ENCODE data around the gene POLR2F. TPM values are rescaled to one million over a fixed set of nuclear protein-coding genes. Genes with fewer than 3 reads are reported as not detected.

The POLR2F gene
- total RNA-seq, 1 donor from 2014 or later = 99.6 TPM

- Mint-ChIP-seq H3K4me1 (ENCODE audit: unreplicated experiment) (peaks cover 10% of the 10 kb centered on the region), H3K27ac (no peak overlapping the region), H3K4me3 (no peak overlapping the region), H3K27me3 (no peaks in the 10 kb centered on the region), H3K36me3 (no peaks in the 10 kb centered on the region), H3K9me3 (no peaks in the 10 kb centered on the region)
- DNase-seq (ENCODE audit: extremely low spot score, unreplicated experiment) = no peak
- no peak for TF ChIP-seq CTCF (conservative IDR thresholded peaks at IDR 0.05)
Measured at GRCh38 chr22:38017939-38018885, 64.7 kb downstream of the POLR2F start.

Small RNA genes within 50 kb of the gene (microRNA-seq; reads per million reads assigned to microRNA genes)
- not detected for gene MIR4534
- gene MIR6820 = 1.7 reads per million

Other genes starting within 250 kb of the POLR2F start
- gene GCAT, start 145.8 kb upstream of the POLR2F start, total RNA-seq (ENCODE audit: low replicate concordance) = 22.3 and 27.4 TPM in 2 replicates
- 0.34 TPM in 1 of 2 replicates, not detected in the other for gene GALR3, start 130.3 kb upstream of the POLR2F start, total RNA-seq (ENCODE audit: low replicate concordance)
- 24.2 and 29.4 TPM in 2 replicates for gene ANKRD54, start 109.4 kb upstream of the POLR2F start, total RNA-seq (ENCODE audit: low replicate concordance)
- 578 and 740 TPM in 2 replicates for gene EIF3L, start 104.3 kb upstream of the POLR2F start, total RNA-seq (ENCODE audit: low replicate concordance)
- 56.5 and 107 TPM in 2 replicates for gene MICALL1, start 47.4 kb upstream of the POLR2F start, total RNA-seq (ENCODE audit: low replicate concordance)
- 0.64 and 0.70 TPM in 2 replicates for gene C22orf23, start 98 bp upstream of the POLR2F start, total RNA-seq (ENCODE audit: low replicate concordance)
- 0.29 and 5.9 TPM in 2 replicates for gene SOX10, start 30.9 kb downstream of the POLR2F start, total RNA-seq (ENCODE audit: low replicate concordance)
- 45.4 and 45.6 TPM in 2 replicates for gene PICK1, start 103.7 kb downstream of the POLR2F start, total RNA-seq (ENCODE audit: low replicate concordance)
- not detected in 2 replicates for gene SLC16A8, start 130.5 kb downstream of the POLR2F start, total RNA-seq (ENCODE audit: low replicate concordance)
- 4.5 and 12.1 TPM in 2 replicates for gene BAIAP2L2, start 157.0 kb downstream of the POLR2F start, total RNA-seq (ENCODE audit: low replicate concordance)
- 64.1 and 78.6 TPM in 2 replicates for gene PLA2G6, start 228.1 kb downstream of the POLR2F start, total RNA-seq (ENCODE audit: low replicate concordance)
- gene MAFF, start 248.3 kb downstream of the POLR2F start, total RNA-seq (ENCODE audit: low replicate concordance) = 14.6 and 60.9 TPM in 2 replicates